ENCODE measurements around the gene AFG3L2. TPM values are rescaled to one million over a fixed set of nuclear protein-coding genes. Genes with fewer than 3 reads are reported as not detected.

The AFG3L2 gene
- total RNA-seq, 1 experiment from 2014 or later = 66.7 TPM

GRCh38 chr18:12403601-12404506 is 26.8 kb upstream of the AFG3L2 start:
- H3K4me3 ChIP-seq (replicated peaks in 1 of 2; ENCODE audit: low read depth in 1 of 2, low read length in 2 of 2) = peak overlapping the region in 1 of 2 experiments; percentile 31; a peak in 1 of 4 replicates
- no peaks in the 10 kb centered on the region for H3K36me3 ChIP-seq (ENCODE audit: control insufficient read depth in 1 of 2, insufficient read depth in 2 of 2, low read length in 2 of 2)
- 0 out of 2 replicates have a peak, but pooled peaks have one; percentile 40 for TF ChIP-seq SP1 (IDR thresholded peaks at IDR 0.05; ENCODE audit: low read depth)
- TF ChIP-seq CEBPB (IDR thresholded peaks at IDR 0.05; ENCODE audit: low read depth) = 0 out of 2 replicates have a peak, but pooled peaks have one; percentile 41
- no peak for TF ChIP-seq EZH2phosphoT487 (IDR thresholded peaks at IDR 0.05; ENCODE audit: borderline replicate concordance)
- TF ChIP-seq CTCF (IDR thresholded peaks at IDR 0.05 in 2 of 3, conservative IDR thresholded peaks at IDR 0.05 in 1 of 3; ENCODE audit: borderline replicate concordance in 1 of 3, insufficient read depth in 1 of 3, low read depth in 2 of 3, low read length in 2 of 3) = no peak
- no peak for TF ChIP-seq ZFX (IDR thresholded peaks at IDR 0.05)
- no peak for TF ChIP-seq SRF (IDR thresholded peaks at IDR 0.05; ENCODE audit: low read depth)
- TF ChIP-seq FOSL1 (IDR thresholded peaks at IDR 0.05; ENCODE audit: low read depth) = peak; percentile 87
- peak; percentile 82 for TF ChIP-seq JUND (IDR thresholded peaks at IDR 0.05)
- intact Hi-C loops (cut with micrococcal nuclease) = no loop called here
- peaks cover 17% of the 10 kb centered on the region; the same call in 1 of the 2 replicates for H3K27me3 ChIP-seq (ENCODE audit: insufficient read depth, low read length)
- H3K79me2 ChIP-seq (ENCODE audit: insufficient read depth, low read length) = peaks cover 7% of the 10 kb centered on the region
- POLR2A ChIA-PET = interaction anchor here (0.7 kb wide), 1 partner anchor 416 kb away, joined by 3 read pairs; no protein-coding TSS in a partner anchor
- no TSS peak for BruUV-seq (replicated peaks)
- CTCF ChIA-PET = no interaction called here
- H3K4me1 ChIP-seq (ENCODE audit: control insufficient read depth in 1 of 2, insufficient read depth in 2 of 2, low read length in 2 of 2) = peaks cover 13 to 35% of the 10 kb centered on the region in 2 experiments
- H3K4me2 ChIP-seq (ENCODE audit: low read length) = peak overlapping the region; percentile 53
- H3K9me3 ChIP-seq (ENCODE audit: control insufficient read depth in 1 of 2, insufficient read depth in 1 of 2, low read depth in 1 of 2, low read length in 2 of 2) = no peaks in the 10 kb centered on the region
- no peak overlapping the region for H3K27ac ChIP-seq (ENCODE audit: low read depth, low read length)
- peak overlapping the region; percentile 89 for H2AFZ ChIP-seq (ENCODE audit: low read depth, low read length, poor library complexity, severe bottlenecking)
- peak overlapping the region; percentile 18; the same call in 1 of the 2 replicates for H3K9ac ChIP-seq (ENCODE audit: low read length)
- H3K9me2 ChIP-seq (ENCODE audit: insufficient read depth) = no peaks in the 10 kb centered on the region
- RAD21 ChIA-PET (ENCODE audit: low non-redundant PET in 1 of 2, low total read pairs in 2 of 2, uncharacterized antibody in 2 of 2, unreplicated experiment in 2 of 2) = no interaction called here
- DNase-seq (ENCODE audit: low read depth, low spot score) (peak; percentile 68), ATAC-seq (peak; percentile 46; the same call in 1 of the 2 replicates)
- no peaks in the 10 kb centered on the region for H4K20me1 ChIP-seq (ENCODE audit: insufficient read depth)

All from HCT116 (cell line).